Activated CD4-positive, CD25-positive, alpha-beta regulatory T cell treated with anti-CD3 and anti-CD28 coated beads, Interleukin-2, amount 50 U/mL, for 72 hours (primary cell): Measurements from ENCODE around the gene RAD21L1.

ENCODE experiments used
- DNase-seq: peaks from one replicate; pipeline ENCODE4 v3.0.0; 2021

Gene RAD21L1

DNA sequence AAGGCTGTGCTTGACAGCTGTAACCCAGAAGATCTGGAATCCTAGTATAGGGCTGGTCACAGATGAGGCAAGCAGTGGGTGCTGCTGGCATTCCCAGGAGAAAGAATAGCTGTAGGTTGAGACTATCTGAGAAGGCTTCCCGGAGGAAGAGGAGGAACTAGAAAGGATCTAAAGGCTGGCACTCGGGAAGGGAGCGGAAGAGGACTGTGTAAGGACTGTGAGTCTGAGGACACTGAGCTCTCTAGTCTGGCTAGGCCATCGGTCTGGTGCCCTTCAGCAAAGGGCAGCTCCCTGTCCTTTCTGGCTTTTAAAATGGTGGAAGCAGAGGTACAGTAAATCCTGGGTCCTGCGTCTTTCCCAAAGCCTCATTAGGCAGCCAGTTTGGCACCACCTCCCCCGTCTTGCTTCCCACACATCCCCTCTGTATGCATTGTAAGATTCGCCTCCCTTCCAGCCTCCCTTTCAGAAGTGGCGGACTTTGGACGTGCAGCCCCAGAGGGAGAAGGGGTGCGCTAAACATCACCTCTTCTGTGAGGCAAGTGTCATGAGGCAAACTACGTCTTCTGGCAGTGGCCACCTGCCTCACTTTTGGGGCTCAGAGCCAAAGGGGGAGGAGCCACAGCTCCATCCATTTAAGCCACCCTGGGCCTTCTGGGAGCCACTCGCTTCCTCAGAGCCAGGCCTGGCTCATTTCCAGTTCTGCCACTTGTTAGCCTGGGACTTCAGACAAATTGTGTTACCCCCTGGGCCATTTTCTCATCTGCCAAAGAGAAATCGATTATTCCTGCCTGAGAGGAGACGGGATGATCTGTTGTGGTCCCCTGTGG is 48.9 kb downstream of the RAD21L1 start:
- no peak for DNase-seq

GRCh38 chr20:1275919-1276318 is 50.1 kb downstream of the RAD21L1 start:
- DNase-seq: no peak

DNA sequence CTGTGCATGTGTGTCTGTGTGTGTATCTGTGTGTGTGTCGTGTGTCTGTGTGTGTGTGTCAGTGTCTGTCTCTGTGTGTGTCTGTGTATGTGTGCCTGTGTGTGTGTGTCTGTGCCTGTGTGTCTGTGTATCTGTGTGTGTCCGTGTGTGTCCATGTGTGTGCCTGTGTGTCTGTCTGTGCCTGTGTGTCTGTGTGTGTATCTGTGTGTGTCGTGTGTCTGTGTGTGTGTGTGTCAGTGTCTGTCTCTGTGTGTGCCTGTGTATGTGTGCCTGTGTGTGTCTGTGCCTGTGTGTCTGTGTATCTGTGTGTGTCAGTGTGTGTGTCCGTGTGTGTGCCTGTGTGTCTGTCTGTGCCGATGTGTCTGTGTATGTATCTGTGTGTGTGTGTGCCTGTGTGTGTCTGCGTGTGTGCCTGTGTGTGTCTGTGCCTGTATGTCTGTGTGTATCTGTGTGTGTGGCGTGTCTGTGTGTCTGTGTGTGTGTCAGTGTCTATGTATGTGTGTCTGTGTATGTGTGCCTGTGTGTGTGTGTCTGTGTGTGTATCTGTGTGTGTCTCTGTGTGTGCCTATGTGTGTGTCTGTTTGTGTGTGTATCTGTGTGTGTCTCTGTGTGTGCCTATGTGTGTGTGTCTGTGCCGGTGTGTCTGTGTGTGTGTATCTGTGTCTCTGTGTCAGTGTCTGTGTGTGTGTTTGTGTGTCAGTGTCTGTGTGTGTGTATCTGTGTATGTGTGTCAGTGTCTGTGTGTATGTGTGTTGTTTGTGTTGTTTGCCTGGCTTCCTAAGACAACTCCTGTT is 51.9 kb downstream of the RAD21L1 start:
- DNase-seq: no peak

DNA sequence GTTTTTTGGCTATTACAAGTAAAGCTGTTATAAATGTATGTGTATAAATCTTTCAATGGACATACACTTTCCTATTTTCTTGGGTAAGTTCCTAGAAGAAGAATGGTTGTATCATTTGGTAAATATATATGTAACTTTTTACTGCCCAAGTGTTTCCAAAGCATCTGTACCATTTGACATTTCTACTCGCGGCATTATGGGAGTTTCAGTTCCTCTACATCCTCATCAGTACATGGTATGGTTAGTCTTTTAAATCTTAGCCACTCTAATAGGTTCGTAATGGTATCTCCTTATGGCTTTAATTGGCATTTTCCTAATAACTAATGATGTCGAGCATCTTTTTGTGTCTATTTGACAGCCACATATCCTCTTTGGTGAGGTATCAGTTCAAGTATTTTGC is 53.1 kb downstream of the RAD21L1 start:
- no peak for DNase-seq

DNA sequence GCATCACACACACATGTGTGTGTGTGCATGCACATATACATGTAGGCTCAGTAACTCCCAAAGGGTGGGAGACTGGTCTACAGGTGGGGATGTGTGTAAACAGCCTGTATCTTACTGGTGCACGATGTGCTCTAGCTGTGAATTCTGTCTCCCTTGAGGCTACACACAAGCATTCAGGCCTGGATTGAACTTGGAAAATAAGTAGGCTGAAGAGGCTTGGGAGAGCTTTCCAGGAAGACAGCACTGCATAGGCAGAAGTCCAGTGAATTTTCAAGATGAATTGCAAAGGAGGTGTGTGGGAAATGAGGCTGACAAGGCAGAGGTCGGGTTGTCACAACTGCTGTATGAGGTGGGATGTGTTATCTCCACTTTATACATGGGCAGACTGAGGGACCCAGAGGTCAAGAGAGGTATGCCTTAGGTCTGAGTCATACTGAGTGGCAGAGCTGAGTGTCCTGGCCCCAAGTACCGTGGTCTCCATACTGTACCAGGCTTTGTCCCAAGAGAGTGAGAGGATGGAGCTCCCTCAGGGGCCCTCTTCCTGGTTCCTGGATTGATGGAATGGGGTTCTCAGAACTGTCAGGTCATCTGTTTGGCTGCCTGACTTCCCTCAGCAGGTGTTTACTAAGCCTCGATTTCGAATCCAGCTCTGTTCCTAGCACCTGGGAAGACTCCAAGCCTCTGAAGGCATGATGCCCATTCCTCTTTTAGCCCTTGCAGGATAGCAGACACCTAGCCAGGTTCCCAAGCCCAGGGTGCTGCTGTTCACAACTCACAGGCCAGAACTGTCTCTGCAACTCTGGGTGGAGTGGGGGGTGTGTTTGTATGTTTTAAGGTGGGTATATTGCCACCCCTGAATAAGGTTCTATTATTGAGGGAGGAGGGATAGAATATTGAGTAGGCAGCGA is 54.6 kb downstream of the RAD21L1 start:
- no peak for DNase-seq

DNA sequence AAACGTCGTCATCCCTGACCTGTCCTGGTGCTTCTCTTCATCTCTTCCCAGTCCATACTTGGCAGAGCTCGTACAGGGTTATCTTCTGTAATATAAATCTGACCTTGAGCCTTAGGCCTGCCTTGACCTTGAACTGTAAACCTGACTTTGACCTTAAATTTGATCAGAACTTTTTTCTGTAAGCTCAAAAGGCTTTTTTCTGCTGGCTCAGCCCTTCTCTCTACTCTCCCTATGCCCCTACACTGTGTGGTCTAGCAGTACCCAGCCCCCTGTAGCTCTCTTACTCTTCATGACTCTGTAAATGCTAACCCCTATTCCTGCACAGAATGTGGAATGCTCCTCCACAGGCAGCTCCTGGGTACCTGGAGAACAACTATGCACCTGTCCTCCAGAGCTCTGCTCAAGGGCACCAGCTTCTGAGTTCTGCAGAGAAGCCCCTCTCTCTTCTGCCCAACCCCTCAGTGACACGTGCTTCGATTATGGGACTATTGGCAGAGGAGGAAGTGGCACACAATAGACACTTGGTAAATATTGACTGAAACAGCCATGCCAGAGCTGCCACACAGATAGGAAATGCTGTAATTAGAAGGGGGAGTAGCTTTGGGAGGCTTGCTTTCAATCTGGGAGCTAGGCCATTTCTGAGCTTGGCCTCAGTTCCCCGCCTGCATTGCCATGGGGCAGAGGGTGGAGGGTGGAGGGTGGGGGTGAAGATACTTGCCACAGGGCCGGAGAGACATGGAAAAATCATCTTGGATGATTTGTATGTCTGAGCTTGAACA is 55.6 kb downstream of the RAD21L1 start:
- no peak for DNase-seq

GRCh38 chr20:1282966-1283365 is 57.1 kb downstream of the RAD21L1 start:
- DNase-seq: no peak

GRCh38 chr20:1283522-1284510 is 58.0 kb downstream of the RAD21L1 start:
- no peak for DNase-seq

DNA sequence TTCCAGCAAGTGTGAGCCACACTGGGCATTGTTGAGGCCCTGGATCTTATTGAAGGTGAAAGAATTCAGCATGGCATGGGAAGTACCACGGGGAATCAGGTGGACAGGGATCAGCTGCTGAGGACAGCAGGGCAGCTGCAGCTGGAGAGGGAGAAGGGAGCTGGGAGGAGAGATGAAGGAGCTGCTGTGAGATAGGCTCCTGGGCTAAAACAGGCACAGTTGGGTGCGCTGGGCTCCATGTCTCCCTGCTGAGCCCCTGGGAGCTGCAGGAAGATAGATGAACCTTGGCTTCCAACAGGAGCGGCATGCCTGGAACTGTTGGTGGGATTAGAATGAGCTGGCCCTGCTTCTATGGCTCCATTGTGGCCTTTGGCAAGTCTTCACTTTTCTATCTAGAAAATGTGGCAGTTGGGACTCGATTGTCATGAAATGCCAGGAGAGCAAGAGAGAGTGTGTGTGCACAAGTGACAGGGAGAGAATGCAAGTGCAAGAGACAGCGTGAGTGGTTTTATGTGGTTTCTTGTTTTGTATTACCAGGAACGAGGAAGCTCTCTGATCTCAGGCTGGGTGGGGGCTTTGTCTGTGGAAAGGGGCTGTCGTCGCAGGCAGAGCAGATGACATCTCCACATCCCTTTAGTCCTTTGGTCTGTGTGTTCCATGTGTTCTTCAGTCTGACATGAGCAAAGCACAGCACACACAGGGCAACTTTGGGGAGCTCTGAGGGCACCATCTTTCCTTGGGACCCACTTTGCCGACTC is 60.6 kb downstream of the RAD21L1 start:
- DNase-seq: no peak

DNA sequence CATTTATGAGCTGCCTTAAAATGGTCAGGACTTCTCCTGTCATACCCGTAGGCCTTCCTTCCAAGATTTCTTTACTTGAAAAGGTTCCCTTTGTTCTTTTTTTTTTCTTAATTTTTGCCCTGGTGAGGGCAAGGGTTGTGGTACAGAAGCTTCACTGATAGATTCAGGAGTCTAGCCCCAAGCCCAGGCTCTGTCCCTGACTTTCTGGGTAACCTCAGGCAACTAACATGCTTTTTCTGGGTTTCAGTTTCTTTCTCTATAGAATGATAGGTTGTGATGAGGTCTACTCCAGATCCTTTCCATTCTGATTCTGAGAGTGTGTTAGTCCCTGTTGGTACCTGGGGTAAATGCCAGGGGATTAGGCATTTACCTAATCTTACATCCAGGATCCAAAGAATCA is 61.5 kb downstream of the RAD21L1 start:
- no peak for DNase-seq

- DNase-seq: no peak
These were observed 62.1 kb downstream of the RAD21L1 start for GRCh38 chr20:1287787-1288569.

GRCh38 chr20:1291191-1291741 is 65.4 kb downstream of the RAD21L1 start:
- no peak for DNase-seq

DNA sequence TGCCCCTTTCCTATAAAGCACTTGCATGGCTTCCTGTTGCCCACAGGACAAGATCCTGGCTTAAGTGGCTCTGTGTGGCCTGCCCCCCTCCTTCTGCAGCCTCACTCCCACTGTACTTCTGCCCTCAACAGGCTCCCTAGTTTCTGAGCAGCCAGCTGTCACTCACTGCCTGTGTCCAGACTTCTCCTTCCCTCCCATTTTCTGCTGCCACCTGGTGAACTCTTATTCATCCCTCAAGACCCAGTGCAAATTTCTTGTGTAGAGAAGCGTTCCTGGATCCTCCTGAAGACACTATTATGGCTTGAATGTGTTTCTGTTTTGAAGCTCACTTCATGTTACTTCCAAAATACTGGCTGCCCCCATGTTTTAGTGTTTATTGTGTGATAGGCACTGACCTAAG is 66.8 kb downstream of the RAD21L1 start:
- DNase-seq: no peak

GRCh38 chr20:1293641-1294379 is 68.0 kb downstream of the RAD21L1 start:
- no peak for DNase-seq

DNA sequence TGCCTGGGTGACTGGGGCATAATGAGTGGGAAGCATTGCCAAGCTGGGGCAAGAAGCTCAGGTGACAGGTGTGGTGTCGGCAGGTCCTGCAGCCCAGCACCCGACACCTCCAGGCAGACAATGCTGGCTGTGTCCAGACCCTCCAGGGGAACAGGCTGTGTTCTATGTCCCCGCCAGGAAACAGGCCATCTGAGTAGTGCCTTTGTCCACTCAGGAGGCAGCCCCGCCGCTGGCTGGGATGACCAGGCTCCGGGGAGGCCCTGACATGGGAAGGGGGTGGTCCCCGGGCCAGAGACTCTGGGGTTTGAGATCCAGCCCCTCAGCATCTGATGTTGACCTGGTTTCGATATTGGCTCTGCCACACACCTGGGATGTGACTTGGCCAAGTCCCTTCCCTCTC is 68.7 kb downstream of the RAD21L1 start:
- no peak for DNase-seq

GRCh38 chr20:1295276-1295930 is 69.6 kb downstream of the RAD21L1 start:
- no peak for DNase-seq

- DNase-seq: no peak
These were observed 70.3 kb downstream of the RAD21L1 start for GRCh38 chr20:1296117-1296610.

GRCh38 chr20:1296922-1297321 is 71.1 kb downstream of the RAD21L1 start:
- DNase-seq: no peak
